Activated naive CD8-positive, alpha-beta T cell treated with anti-CD3 and anti-CD28 coated beads for 36 hours (primary cell): ENCODE results near the gene MSX2. TPM values are rescaled to one million over a fixed set of nuclear protein-coding genes. Genes with fewer than 3 reads are reported as not detected.

Experiments used
- DNase-seq: peaks from one replicate; pipeline ENCODE4 v3.0.0; 2021
- H3K27ac Mint-ChIP-seq: one replicate; pipeline ENCODE4 v1.8.0; 2022; ENCODE audit warnings: mild to moderate bottlenecking, moderate library complexity, mixed read lengths
- H3K27me3 Mint-ChIP-seq: one replicate; pipeline ENCODE4 v1.8.0; 2022; ENCODE audit warnings: mild to moderate bottlenecking, mixed read lengths
- H3K36me3 Mint-ChIP-seq: one replicate; pipeline ENCODE4 v1.8.0; 2021; ENCODE audit warnings: mild to moderate bottlenecking, mixed read lengths
- H3K4me1 Mint-ChIP-seq: one replicate; pipeline ENCODE4 v1.8.0; 2021; ENCODE audit warnings: mixed read lengths
- H3K4me3 Mint-ChIP-seq: one replicate; pipeline ENCODE4 v1.8.0; 2022; ENCODE audit warnings: mild to moderate bottlenecking, moderate library complexity, mixed read lengths
- H3K9me3 Mint-ChIP-seq: one replicate; pipeline ENCODE4 v1.8.0; 2022; ENCODE audit warnings: mixed read lengths
- total RNA-seq, 2 experiments: library from RNA; stranded (reverse); gene quantifications; one replicate each; pipeline ENCODE4 v1.2.3, GENCODE V29; 2021

The MSX2 gene
- not detected for total RNA-seq

- peaks cover 1% of the 10 kb centered on the region for H3K9me3 Mint-ChIP-seq
- H3K27ac Mint-ChIP-seq, result no peak within 1 kb of the TSS
- H3K4me3 Mint-ChIP-seq, result peak within 1 kb of the TSS; percentile 69
- DNase-seq, result peak; percentile 44
- peaks cover 12% of the 10 kb centered on the region for H3K4me1 Mint-ChIP-seq
- peaks cover 96% of the 10 kb centered on the region for H3K27me3 Mint-ChIP-seq
- H3K36me3 Mint-ChIP-seq, result no peaks in the 10 kb centered on the region
Observed at GRCh38 chr5:174724484-174725260, at the start of gene MSX2. Gene MSX2, plus strand, starts transcription at chr5:174724582. Its CDS starts 78 bp downstream, at chr5:174724660.

GRCh38 chr5:174675110-174675509 is 49.3 kb upstream of the MSX2 start:
- no peak for DNase-seq

GRCh38 chr5:174675916-174676315 is 48.5 kb upstream of the MSX2 start:
- Mint-ChIP-seq H3K36me3 (no peaks in the 10 kb centered on the region), H3K4me3 (no peak overlapping the region), H3K9me3 (peaks cover 3% of the 10 kb centered on the region)

More at GRCh38 chr5:174675110-174675509, 49.3 kb upstream of the MSX2 start:
- Mint-ChIP-seq H3K9me3 (peaks cover under 1% of the 10 kb centered on the region), H3K27me3 (peaks cover 4% of the 10 kb centered on the region), H3K27ac (no peak overlapping the region), H3K4me1 (no peaks in the 10 kb centered on the region), H3K4me3 (no peak overlapping the region), H3K36me3 (no peaks in the 10 kb centered on the region)

GRCh38 chr5:174678107-174678506 is 46.3 kb upstream of the MSX2 start:
- Mint-ChIP-seq H3K9me3 (peaks cover 3% of the 10 kb centered on the region), H3K27ac (no peak overlapping the region), H3K27me3 (peaks cover 12% of the 10 kb centered on the region), H3K4me3 (no peak overlapping the region), H3K36me3 (no peaks in the 10 kb centered on the region), H3K4me1 (no peaks in the 10 kb centered on the region)
- DNase-seq, result no peak

More at GRCh38 chr5:174675916-174676315, 48.5 kb upstream of the MSX2 start:
- no peak for DNase-seq
- Mint-ChIP-seq H3K27me3 (peaks cover 4% of the 10 kb centered on the region), H3K4me1 (no peaks in the 10 kb centered on the region), H3K27ac (no peak overlapping the region)

- H3K27ac Mint-ChIP-seq, result no peak overlapping the region
- H3K4me1 Mint-ChIP-seq, result no peaks in the 10 kb centered on the region
Observed at GRCh38 chr5:174680901-174681565, 43.3 kb upstream of the MSX2 start.

GRCh38 chr5:174687503-174687902 is 36.9 kb upstream of the MSX2 start:
- H3K36me3 Mint-ChIP-seq, result no peaks in the 10 kb centered on the region
- peaks cover 63% of the 10 kb centered on the region for H3K27me3 Mint-ChIP-seq
- H3K4me1 Mint-ChIP-seq, result peaks cover 8% of the 10 kb centered on the region
- H3K4me3 Mint-ChIP-seq, result no peak overlapping the region
- no peak for DNase-seq
- peaks cover 7% of the 10 kb centered on the region for H3K9me3 Mint-ChIP-seq
- H3K27ac Mint-ChIP-seq, result no peak overlapping the region

More at GRCh38 chr5:174680901-174681565, 43.3 kb upstream of the MSX2 start:
- Mint-ChIP-seq H3K27me3 (peaks cover 21% of the 10 kb centered on the region), H3K9me3 (peaks cover 10% of the 10 kb centered on the region), H3K36me3 (no peaks in the 10 kb centered on the region), H3K4me3 (no peak overlapping the region)
- DNase-seq, result no peak

- Mint-ChIP-seq H3K36me3 (no peaks in the 10 kb centered on the region), H3K27me3 (peaks cover 69% of the 10 kb centered on the region), H3K4me1 (peaks cover 12% of the 10 kb centered on the region), H3K9me3 (peaks cover 5% of the 10 kb centered on the region), H3K27ac (no peak overlapping the region), H3K4me3 (no peak overlapping the region)
- DNase-seq, result no peak
Observed at GRCh38 chr5:174688441-174689354, 35.7 kb upstream of the MSX2 start.

GRCh38 chr5:174690271-174690670 is 34.1 kb upstream of the MSX2 start:
- H3K4me3 Mint-ChIP-seq, result no peak overlapping the region
- H3K36me3 Mint-ChIP-seq, result no peaks in the 10 kb centered on the region
- H3K27me3 Mint-ChIP-seq, result peaks cover 82% of the 10 kb centered on the region
- DNase-seq, result no peak
- H3K27ac Mint-ChIP-seq, result no peak overlapping the region
- no peaks in the 10 kb centered on the region for H3K9me3 Mint-ChIP-seq
- peaks cover 12% of the 10 kb centered on the region for H3K4me1 Mint-ChIP-seq

GRCh38 chr5:174692381-174692780 is 32.0 kb upstream of the MSX2 start:
- H3K4me3 Mint-ChIP-seq, result no peak overlapping the region
- H3K9me3 Mint-ChIP-seq, result no peaks in the 10 kb centered on the region
- H3K4me1 Mint-ChIP-seq, result peaks cover 12% of the 10 kb centered on the region
- no peak for DNase-seq
- no peaks in the 10 kb centered on the region for H3K36me3 Mint-ChIP-seq
- no peak overlapping the region for H3K27ac Mint-ChIP-seq
- H3K27me3 Mint-ChIP-seq, result peaks cover 83% of the 10 kb centered on the region

GRCh38 chr5:174692982-174693422 is 31.4 kb upstream of the MSX2 start:
- no peaks in the 10 kb centered on the region for H3K36me3 Mint-ChIP-seq
- H3K4me3 Mint-ChIP-seq, result no peak overlapping the region
- H3K27ac Mint-ChIP-seq, result no peak overlapping the region
- H3K9me3 Mint-ChIP-seq, result no peaks in the 10 kb centered on the region
- H3K4me1 Mint-ChIP-seq, result peaks cover 12% of the 10 kb centered on the region
- DNase-seq, result no peak
- H3K27me3 Mint-ChIP-seq, result peaks cover 78% of the 10 kb centered on the region

GRCh38 chr5:174693697-174694385 is 30.5 kb upstream of the MSX2 start:
- Mint-ChIP-seq H3K36me3 (no peaks in the 10 kb centered on the region), H3K4me1 (peaks cover 6% of the 10 kb centered on the region), H3K4me3 (no peak overlapping the region), H3K9me3 (no peaks in the 10 kb centered on the region), H3K27me3 (peaks cover 74% of the 10 kb centered on the region), H3K27ac (no peak overlapping the region)
- no peak for DNase-seq

GRCh38 chr5:174694611-174695010 is 29.8 kb upstream of the MSX2 start:
- H3K9me3 Mint-ChIP-seq, result no peaks in the 10 kb centered on the region
- peaks cover 6% of the 10 kb centered on the region for H3K4me1 Mint-ChIP-seq
- H3K27ac Mint-ChIP-seq, result no peak overlapping the region
- H3K36me3 Mint-ChIP-seq, result no peaks in the 10 kb centered on the region
- peaks cover 66% of the 10 kb centered on the region for H3K27me3 Mint-ChIP-seq
- no peak for DNase-seq
- H3K4me3 Mint-ChIP-seq, result no peak overlapping the region

- Mint-ChIP-seq H3K27ac (no peak overlapping the region), H3K36me3 (no peaks in the 10 kb centered on the region), H3K27me3 (peaks cover 40% of the 10 kb centered on the region), H3K4me1 (no peaks in the 10 kb centered on the region), H3K4me3 (no peak overlapping the region), H3K9me3 (no peaks in the 10 kb centered on the region)
- no peak for DNase-seq
Observed at GRCh38 chr5:174698156-174698555, 26.2 kb upstream of the MSX2 start.

- Mint-ChIP-seq H3K27ac (no peak overlapping the region), H3K4me3 (no peak overlapping the region), H3K36me3 (no peaks in the 10 kb centered on the region), H3K4me1 (no peaks in the 10 kb centered on the region), H3K27me3 (peaks cover 32% of the 10 kb centered on the region), H3K9me3 (no peaks in the 10 kb centered on the region)
- DNase-seq, result no peak
Observed at GRCh38 chr5:174699131-174699530, 25.3 kb upstream of the MSX2 start.
